Measurements from ENCODE around the gene LBHD1.

DNA sequence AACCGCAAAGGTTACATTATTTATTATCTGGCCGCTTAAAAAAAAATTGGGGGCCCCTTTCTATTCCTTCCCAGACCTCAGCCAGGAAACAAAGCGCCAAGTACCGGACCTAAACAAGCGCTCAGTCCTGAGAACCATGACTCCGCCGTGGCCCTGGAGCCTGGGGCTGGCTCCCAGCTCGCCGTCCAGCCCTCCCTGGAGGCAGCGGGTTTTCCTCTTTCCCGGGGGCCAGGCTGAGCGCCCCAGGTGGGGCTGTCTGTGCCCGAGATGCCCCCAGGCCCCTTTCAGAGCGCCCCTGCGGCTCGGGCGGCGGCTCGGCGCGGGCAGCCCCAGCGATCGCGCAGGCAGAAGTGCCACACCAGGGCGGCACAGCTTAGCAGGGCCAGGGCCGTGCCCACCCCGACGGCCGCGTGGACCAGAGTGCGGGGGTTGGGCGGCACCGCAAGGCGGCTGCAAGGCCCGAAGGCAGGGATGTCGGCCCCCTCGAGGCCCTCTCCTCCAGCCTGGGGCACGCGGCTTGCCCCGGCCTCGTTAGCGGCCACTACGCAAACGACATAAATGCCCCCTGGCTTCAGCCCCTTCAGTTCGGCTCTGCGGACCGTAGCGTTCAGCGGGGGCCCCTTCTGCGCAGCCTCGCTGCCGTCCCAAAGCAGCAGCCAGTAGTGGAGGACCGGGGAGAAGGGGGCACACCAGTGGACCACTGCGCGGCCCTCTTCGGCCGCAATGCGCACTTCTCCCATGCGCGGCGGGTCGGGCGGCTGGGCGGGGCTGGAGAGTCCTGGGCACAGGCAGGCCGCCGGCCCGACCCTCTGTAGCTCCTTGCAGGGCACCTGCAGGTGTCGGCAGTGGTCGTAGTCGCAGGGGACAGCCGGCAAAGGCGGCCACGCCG, 15.7 kb upstream of the LBHD1 start:
- TF ChIP-seq, protein P1, sequence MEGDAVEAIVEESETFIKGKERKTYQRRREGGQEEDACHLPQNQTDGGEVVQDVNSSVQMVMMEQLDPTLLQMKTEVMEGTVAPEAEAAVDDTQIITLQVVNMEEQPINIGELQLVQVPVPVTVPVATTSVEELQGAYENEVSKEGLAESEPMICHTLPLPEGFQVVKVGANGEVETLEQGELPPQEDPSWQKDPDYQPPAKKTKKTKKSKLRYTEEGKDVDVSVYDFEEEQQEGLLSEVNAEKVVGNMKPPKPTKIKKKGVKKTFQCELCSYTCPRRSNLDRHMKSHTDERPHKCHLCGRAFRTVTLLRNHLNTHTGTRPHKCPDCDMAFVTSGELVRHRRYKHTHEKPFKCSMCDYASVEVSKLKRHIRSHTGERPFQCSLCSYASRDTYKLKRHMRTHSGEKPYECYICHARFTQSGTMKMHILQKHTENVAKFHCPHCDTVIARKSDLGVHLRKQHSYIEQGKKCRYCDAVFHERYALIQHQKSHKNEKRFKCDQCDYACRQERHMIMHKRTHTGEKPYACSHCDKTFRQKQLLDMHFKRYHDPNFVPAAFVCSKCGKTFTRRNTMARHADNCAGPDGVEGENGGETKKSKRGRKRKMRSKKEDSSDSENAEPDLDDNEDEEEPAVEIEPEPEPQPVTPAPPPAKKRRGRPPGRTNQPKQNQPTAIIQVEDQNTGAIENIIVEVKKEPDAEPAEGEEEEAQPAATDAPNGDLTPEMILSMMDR (IDR thresholded peaks at IDR 0.05): no peak
- TF ChIP-seq EP300 (IDR thresholded peaks at IDR 0.05; ENCODE audit: low read depth): no peak

Data from transverse colon (tissue), 3 donors.